ENCODE data around the gene PLPP3. TPM values are rescaled to one million over a fixed set of nuclear protein-coding genes. Genes with fewer than 3 reads are reported as not detected.

Gene PLPP3
- total RNA-seq, 4 donors from 2014 or later = 16.5 to 116 (median 33.5) TPM

DNA sequence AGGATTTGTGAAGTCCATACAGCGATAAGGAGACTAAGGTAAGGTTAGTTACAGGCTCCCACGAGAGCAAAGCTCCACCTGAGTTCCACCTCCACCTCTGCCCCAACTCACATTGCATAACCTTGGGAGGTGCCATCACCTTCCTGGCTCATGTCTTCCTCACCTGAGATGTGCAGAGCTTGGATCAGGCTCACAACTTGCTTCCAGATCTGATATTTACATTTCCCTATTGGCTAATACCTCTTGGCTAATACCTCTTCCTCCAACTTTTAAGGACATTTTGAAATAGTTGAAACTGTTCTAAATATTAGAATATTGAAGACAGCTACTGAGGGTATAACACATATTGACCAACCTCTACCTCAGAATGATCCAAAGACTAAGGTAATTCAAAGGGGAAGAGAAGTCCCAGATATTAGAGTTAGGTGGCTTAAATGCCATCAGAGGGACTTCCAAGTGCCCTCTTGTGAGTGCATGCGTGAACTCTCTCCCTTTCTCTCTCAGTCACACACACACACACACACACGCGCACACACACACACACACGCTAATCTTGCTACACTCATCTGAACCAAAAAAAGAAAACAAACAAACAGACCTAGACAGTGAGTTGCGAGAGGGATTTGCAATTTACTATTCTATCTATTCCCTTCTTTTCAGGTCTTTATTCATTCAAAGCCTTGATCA, 134.3 kb downstream of the PLPP3 start:
- peaks cover 0 to 36% (median 17%) of the 10 kb centered on the region in 3 donors for H3K4me1 ChIP-seq
- TF ChIP-seq, protein P1, sequence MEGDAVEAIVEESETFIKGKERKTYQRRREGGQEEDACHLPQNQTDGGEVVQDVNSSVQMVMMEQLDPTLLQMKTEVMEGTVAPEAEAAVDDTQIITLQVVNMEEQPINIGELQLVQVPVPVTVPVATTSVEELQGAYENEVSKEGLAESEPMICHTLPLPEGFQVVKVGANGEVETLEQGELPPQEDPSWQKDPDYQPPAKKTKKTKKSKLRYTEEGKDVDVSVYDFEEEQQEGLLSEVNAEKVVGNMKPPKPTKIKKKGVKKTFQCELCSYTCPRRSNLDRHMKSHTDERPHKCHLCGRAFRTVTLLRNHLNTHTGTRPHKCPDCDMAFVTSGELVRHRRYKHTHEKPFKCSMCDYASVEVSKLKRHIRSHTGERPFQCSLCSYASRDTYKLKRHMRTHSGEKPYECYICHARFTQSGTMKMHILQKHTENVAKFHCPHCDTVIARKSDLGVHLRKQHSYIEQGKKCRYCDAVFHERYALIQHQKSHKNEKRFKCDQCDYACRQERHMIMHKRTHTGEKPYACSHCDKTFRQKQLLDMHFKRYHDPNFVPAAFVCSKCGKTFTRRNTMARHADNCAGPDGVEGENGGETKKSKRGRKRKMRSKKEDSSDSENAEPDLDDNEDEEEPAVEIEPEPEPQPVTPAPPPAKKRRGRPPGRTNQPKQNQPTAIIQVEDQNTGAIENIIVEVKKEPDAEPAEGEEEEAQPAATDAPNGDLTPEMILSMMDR (IDR thresholded peaks at IDR 0.05) = no peak
- TF ChIP-seq POLR2A (IDR thresholded peaks at IDR 0.05) = no peak
- 68 to 84% methylated on average over 6 to 7 of the region's 7 CpGs for WGBS, 2 donors
- no peak for DNase-seq
- no peak overlapping the region for H3K4me3 ChIP-seq
- H3K27ac ChIP-seq = no peak overlapping the region
- no peaks in the 10 kb centered on the region for H3K9me3 ChIP-seq
- no peaks in the 10 kb centered on the region for H3K36me3 ChIP-seq
- intact Hi-C loops (cut with DNase I) = no loop called here
- H3K27me3 ChIP-seq = no peaks in the 10 kb centered on the region

Small RNA genes within 50 kb of the gene (small RNA-seq; reads per million reads assigned to genes)
- 0 reads per million in 4 donors for gene AC099789.1

Other genes with a start within 250 kb of the PLPP3 start
- 1 to 10 TPM; 1.1 to 9.0 (median 3.4) TPM for gene PRKAA2, start 65.8 kb upstream of the PLPP3 start, total RNA-seq
- under 1 TPM in 1 of 4 donors, not detected in 3; under 0.01 TPM for gene FYB2, start 239.8 kb upstream of the PLPP3 start, total RNA-seq

Data from esophagus squamous epithelium (tissue), 5 donors.